CD14-positive monocyte (primary cell): ENCODE measurements around the gene HAPLN3. TPM values are rescaled to one million over a fixed set of nuclear protein-coding genes. Genes with fewer than 3 reads are reported as not detected.
"Not testable (repeated sequence)": the region's sequence is repeated elsewhere in the genome, so short reads cannot be mapped to it uniquely, and the experiment has no call there.

ENCODE experiments used
- DNase-seq, 3 donors: peaks; one replicate each; pipeline ENCODE4 v3.0.0-alpha.2; 2011 to 2022
- H2AFZ ChIP-seq: 2 replicates; pipeline ENCODE4 v1.6.0; 2012; ENCODE audit warnings: mild to moderate bottlenecking, low read depth, low read length, inconsistent platforms; ENCODE audit not compliant: insufficient read depth, poor library complexity, severe bottlenecking
- H3K27ac ChIP-seq, 2 donors: 1 replicate in 1 of 2; 2 replicates in 1 of 2; pipeline ENCODE4 v1.5.1; 2012 to 2013; ENCODE audit warnings: low read length in 2 of 2, control low read depth in 1 of 2, inconsistent platforms in 1 of 2, low read depth in 1 of 2, mild to moderate bottlenecking in 1 of 2
- H3K27me3 ChIP-seq, 2 donors: one replicate each; pipeline versions ENCODE4 v1.6.0 to v1.6.1; 2011 to 2013; ENCODE audit warnings: low read length in 2 of 2; ENCODE audit not compliant: control insufficient read depth in 2 of 2, insufficient read depth in 2 of 2
- H3K36me3 ChIP-seq, 2 donors: replicated peaks in 1 of 2; 1 replicate in 1 of 2; 2 replicates in 1 of 2; pipeline versions ENCODE4 v1.5.1 to v1.6.1; 2012 to 2013; ENCODE audit warnings: low read length in 2 of 2, control low read depth in 1 of 2, inconsistent platforms in 1 of 2, mild to moderate bottlenecking in 1 of 2; ENCODE audit not compliant: insufficient read depth in 2 of 2, control insufficient read depth in 1 of 2
- H3K4me1 ChIP-seq, 2 donors: 1 replicate in 1 of 2; 2 replicates in 1 of 2; pipeline versions ENCODE4 v1.5.1 to v1.6.1; 2012 to 2013; ENCODE audit warnings: low read length in 2 of 2, control low read depth in 1 of 2, inconsistent platforms in 1 of 2, mild to moderate bottlenecking in 1 of 2, moderate library complexity in 1 of 2; ENCODE audit not compliant: insufficient read depth in 2 of 2, control insufficient read depth in 1 of 2
- H3K4me2 ChIP-seq: replicated peaks from 2 replicates; pipeline ENCODE3; 2012; ENCODE audit warnings: low read length, moderate library complexity, mild to moderate bottlenecking; ENCODE audit not compliant: poor library complexity, severe bottlenecking; ENCODE audit errors: extremely low read depth
- H3K4me3 ChIP-seq, 3 experiments: fragments of 200-600 bp in 1 of 3; sonication (generic) in 1 of 3; replicated peaks in 1 of 3; 1 replicate in 2 of 3; 2 replicates in 1 of 3; pipeline ENCODE4 v1.5.1; 2011 to 2013; ENCODE audit warnings: low read length in 3 of 3, mild to moderate bottlenecking in 3 of 3, control low read depth in 2 of 3, low read depth in 2 of 3, inconsistent platforms in 1 of 3, moderate library complexity in 1 of 3
- H3K79me2 ChIP-seq: 2 replicates; pipeline ENCODE4 v1.6.0; 2012; ENCODE audit warnings: mild to moderate bottlenecking, control low read depth, inconsistent platforms, low read length, moderate library complexity; ENCODE audit not compliant: insufficient read depth
- H3K9ac ChIP-seq: 2 replicates; pipeline ENCODE4 v1.6.0; 2017; ENCODE audit warnings: low read length, mild to moderate bottlenecking; ENCODE audit not compliant: insufficient read depth, poor library complexity, severe bottlenecking
- H3K9me3 ChIP-seq, 2 donors: replicated peaks in 1 of 2; 1 replicate in 1 of 2; 2 replicates in 1 of 2; pipeline versions ENCODE4 v1.5.1 to v1.6.1; 2012 to 2013; ENCODE audit warnings: low read length in 2 of 2, control low read depth in 1 of 2; ENCODE audit not compliant: control insufficient read depth in 1 of 2, insufficient read depth in 1 of 2
- H4K20me1 ChIP-seq: 2 replicates; pipeline ENCODE4 v1.6.0; 2012; ENCODE audit warnings: mild to moderate bottlenecking, low read length, control low read depth, moderate library complexity; ENCODE audit not compliant: insufficient read depth
- H3K27ac Mint-ChIP-seq, 7 donors: one replicate each; pipeline ENCODE4 v1.8.0; 2020; ENCODE audit warnings: mild to moderate bottlenecking in 7 of 7, mixed read lengths in 7 of 7, moderate library complexity in 6 of 7, inconsistent platforms in 2 of 7
- H3K27me3 Mint-ChIP-seq, 3 donors: one replicate each; pipeline ENCODE4 v1.8.0; 2021 to 2022; ENCODE audit warnings: low read depth in 3 of 3, mild to moderate bottlenecking in 3 of 3, mixed read lengths in 3 of 3, moderate library complexity in 3 of 3, inconsistent platforms in 1 of 3
- H3K36me3 Mint-ChIP-seq, 2 donors: one replicate each; pipeline ENCODE4 v1.8.0; 2020; ENCODE audit warnings: mixed read lengths in 2 of 2, inconsistent platforms in 1 of 2, mild to moderate bottlenecking in 1 of 2
- H3K4me1 Mint-ChIP-seq: one replicate; pipeline ENCODE4 v1.8.0; 2020; ENCODE audit warnings: mild to moderate bottlenecking, mixed read lengths
- H3K4me3 Mint-ChIP-seq, 2 donors: one replicate each; pipeline ENCODE4 v1.8.0; 2020; ENCODE audit warnings: mild to moderate bottlenecking in 2 of 2, mixed read lengths in 2 of 2, moderate library complexity in 1 of 2
- H3K9me3 Mint-ChIP-seq, 7 donors: one replicate each; pipeline ENCODE4 v1.8.0; 2020 to 2022; ENCODE audit warnings: mixed read lengths in 7 of 7, mild to moderate bottlenecking in 6 of 7, moderate library complexity in 6 of 7, inconsistent platforms in 2 of 7
- WGBS: methylation state at CpG from one replicate; pipeline ENCODE4 v1.1.5; 2013; ENCODE audit warnings: missing lambda C conversion rate; ENCODE audit not compliant: insufficient coverage; 5-methylcytosine and 5-hydroxymethylcytosine counted together
- intact Hi-C, 2 donors: fragments of 100-400 bp; cut with micrococcal nuclease; formaldehyde crosslinking; loops; one replicate each; pipeline versions ENCODE4 v1.15.0 to v1.15.1; 2023
- polyA plus RNA-seq, 3 donors: library from polyadenylated mRNA; depleted of rRNA in 1 of 3; unstranded in 2 of 3; stranded (reverse) in 1 of 3; fragments of 300-500 nt in 2 of 3; fragments of >200 nt in 1 of 3; fragmentation: Illumina TruSeq in 2 of 3; gene quantifications; 1 replicate in 2 of 3; 2 replicates in 1 of 3; pipeline ENCODE4 v1.2.3, GENCODE V29; 2012 to 2021
- TF ChIP-seq, protein P1 (sequence below): fragments of 200-600 bp; IDR thresholded peaks from one replicate; pipeline ENCODE4 v1.8.0; 2022; ENCODE audit warnings: antibody characterized with exemption, mild to moderate bottlenecking

Gene HAPLN3
- polyA plus RNA-seq, 3 donors, result 0.60 to 2.8 (median 0.65) TPM

DNA sequence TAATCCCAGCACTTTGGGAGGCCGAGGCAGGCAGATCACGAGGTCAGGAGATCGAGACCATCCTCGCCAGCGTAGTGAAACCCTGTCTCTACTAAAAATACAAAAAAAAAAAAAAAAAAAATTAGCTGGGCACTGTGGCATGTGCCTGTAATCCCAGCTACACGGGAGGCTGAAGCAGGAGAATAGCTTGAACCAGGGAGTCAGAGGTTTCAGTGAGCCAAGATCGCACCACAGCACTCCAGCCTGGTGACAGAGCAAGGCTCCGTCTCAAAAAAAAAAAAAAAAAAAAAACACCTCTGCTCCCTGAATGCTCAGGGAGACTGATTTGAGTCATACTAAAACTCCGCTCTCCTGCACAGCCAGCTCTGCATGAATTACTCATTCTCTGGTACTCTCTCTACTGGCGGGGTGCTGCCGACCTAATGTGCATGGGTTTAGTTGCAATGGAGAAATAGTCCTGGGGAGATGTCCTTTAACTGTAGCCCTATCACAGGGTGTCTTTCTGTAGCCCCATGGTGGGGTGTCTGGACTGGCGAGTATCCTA is 25.6 kb upstream of the HAPLN3 start:
- H3K79me2 ChIP-seq, H3K36me3 ChIP-seq, H3K9me3 Mint-ChIP-seq, H3K4me2 ChIP-seq, H3K9me3 ChIP-seq, H3K27me3 ChIP-seq, H3K36me3 Mint-ChIP-seq, H3K4me3 Mint-ChIP-seq, intact Hi-C loops, H2AFZ ChIP-seq, H3K4me3 ChIP-seq, H3K27ac Mint-ChIP-seq, H3K27ac ChIP-seq, H4K20me1 ChIP-seq, H3K9ac ChIP-seq, DNase-seq: not testable (repeated sequence)
- no CpG with 5 or more reads among the region's 12 CpGs for WGBS
- Mint-ChIP-seq H3K4me1 (peaks cover 17% of the 10 kb centered on the region), H3K27me3 (peaks cover 0 to 14% (median 0%) of the 10 kb centered on the region in 3 donors)
- peaks cover 0 to 14% of the 10 kb centered on the region in 2 donors for H3K4me1 ChIP-seq

DNA sequence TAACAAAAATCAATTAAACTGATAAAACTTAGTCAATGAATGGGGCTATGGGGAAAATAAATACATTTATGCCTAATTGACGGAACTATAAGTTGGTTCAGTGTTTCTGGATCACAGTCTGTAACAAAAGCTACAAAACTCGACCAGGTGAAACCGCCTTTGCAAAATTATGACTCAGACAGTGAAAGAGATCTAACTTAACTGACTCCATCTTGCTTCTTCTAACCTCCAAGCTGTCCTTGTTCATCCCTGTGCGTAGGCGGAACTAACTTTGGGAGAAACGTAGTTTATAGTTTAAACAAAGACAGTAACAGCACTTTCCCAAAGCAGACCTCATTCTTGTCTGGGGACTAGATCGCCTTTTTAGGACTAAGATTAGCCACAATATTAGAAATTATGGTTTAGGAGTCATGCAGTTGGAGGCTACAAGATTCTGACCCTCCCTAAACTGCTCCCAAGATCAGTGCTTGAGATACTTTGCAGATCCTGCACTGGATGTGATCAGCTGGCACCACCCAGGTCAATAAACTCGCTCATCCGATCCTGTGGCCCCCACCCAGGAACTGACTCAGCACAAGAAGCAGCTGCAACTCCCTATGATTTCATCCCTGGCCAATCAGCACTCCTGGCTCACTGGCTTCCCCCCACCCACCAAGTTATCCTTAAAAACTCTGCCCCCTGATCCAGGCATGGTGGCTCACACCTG is 25.0 kb upstream of the HAPLN3 start:
- Mint-ChIP-seq H3K9me3 (peaks cover 0 to 3% (median 0%) of the 10 kb centered on the region in 7 donors), H3K27me3 (peaks cover 0 to 14% (median 0%) of the 10 kb centered on the region in 3 donors), H3K27ac (peak overlapping the region in 1 of 7 donors; percentile 33), H3K4me1 (peaks cover 17% of the 10 kb centered on the region), H3K36me3 (no peaks in the 10 kb centered on the region), H3K4me3 (no peak overlapping the region)
- WGBS, result 55% methylated on average over 4 of the region's 9 CpGs
- no peak overlapping the region for H2AFZ ChIP-seq
- no peak for DNase-seq
- no peaks in the 10 kb centered on the region for H3K27me3 ChIP-seq
- no peaks in the 10 kb centered on the region for H4K20me1 ChIP-seq
- H3K9ac ChIP-seq, result no peak overlapping the region
- intact Hi-C loops, result no loop called here
- H3K27ac ChIP-seq, result no peak overlapping the region
- H3K36me3 ChIP-seq, result no peaks in the 10 kb centered on the region
- peaks cover 0 to 14% of the 10 kb centered on the region in 2 donors for H3K4me1 ChIP-seq
- TF ChIP-seq, protein P1, sequence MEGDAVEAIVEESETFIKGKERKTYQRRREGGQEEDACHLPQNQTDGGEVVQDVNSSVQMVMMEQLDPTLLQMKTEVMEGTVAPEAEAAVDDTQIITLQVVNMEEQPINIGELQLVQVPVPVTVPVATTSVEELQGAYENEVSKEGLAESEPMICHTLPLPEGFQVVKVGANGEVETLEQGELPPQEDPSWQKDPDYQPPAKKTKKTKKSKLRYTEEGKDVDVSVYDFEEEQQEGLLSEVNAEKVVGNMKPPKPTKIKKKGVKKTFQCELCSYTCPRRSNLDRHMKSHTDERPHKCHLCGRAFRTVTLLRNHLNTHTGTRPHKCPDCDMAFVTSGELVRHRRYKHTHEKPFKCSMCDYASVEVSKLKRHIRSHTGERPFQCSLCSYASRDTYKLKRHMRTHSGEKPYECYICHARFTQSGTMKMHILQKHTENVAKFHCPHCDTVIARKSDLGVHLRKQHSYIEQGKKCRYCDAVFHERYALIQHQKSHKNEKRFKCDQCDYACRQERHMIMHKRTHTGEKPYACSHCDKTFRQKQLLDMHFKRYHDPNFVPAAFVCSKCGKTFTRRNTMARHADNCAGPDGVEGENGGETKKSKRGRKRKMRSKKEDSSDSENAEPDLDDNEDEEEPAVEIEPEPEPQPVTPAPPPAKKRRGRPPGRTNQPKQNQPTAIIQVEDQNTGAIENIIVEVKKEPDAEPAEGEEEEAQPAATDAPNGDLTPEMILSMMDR, result no peak
- no peaks in the 10 kb centered on the region for H3K9me3 ChIP-seq
- H3K79me2 ChIP-seq, result no peaks in the 10 kb centered on the region
- no peak overlapping the region for H3K4me3 ChIP-seq
- no peak overlapping the region for H3K4me2 ChIP-seq
